Activated B cell treated with CpG ODN at 0.5 μM for 24 hours (primary cell): ENCODE measurements around the gene MALAT1. TPM values are rescaled to one million over a fixed set of nuclear protein-coding genes. Genes with fewer than 3 reads are reported as not detected.
"Not testable (repeated sequence)": the region's sequence is repeated elsewhere in the genome, so short reads cannot be mapped to it uniquely, and the experiment has no call there.

Experiments used
- ATAC-seq: fragments of 200-7000 bp; cut with Tn5 transposase; one replicate; pipeline ENCODE4 v1.10.0; 2021; ENCODE audit warnings: low read depth, mild to moderate bottlenecking, moderate library complexity
- CTCF ChIA-PET: fragments of 350-600 bp; sonication (Branson Sonifier 250); formaldehyde crosslinking; loops from one replicate; lab custom pipeline; 2021; ENCODE audit warnings: antibody characterized with exemption; lab: Charles Lee
- POLR2A ChIA-PET: fragments of 350-600 bp; sonication (Branson Sonifier 250); formaldehyde crosslinking; loops from one replicate; lab custom pipeline; 2021; ENCODE audit warnings: antibody characterized with exemption; lab: Charles Lee
- DNase-seq: peaks from one replicate; pipeline ENCODE4 v3.0.0; 2022
- H3K27ac Mint-ChIP-seq: one replicate; pipeline ENCODE4 v1.8.0; 2020; ENCODE audit warnings: mixed read lengths
- H3K27me3 Mint-ChIP-seq: one replicate; pipeline ENCODE4 v1.8.0; 2021; ENCODE audit warnings: mixed read lengths
- H3K36me3 Mint-ChIP-seq: one replicate; pipeline ENCODE4 v1.8.0; 2021; ENCODE audit warnings: low read depth, mixed read lengths
- H3K4me1 Mint-ChIP-seq: one replicate; pipeline ENCODE4 v1.8.0; 2021; ENCODE audit warnings: mixed read lengths
- H3K4me3 Mint-ChIP-seq: one replicate; pipeline ENCODE4 v1.8.0; 2020; ENCODE audit warnings: mild to moderate bottlenecking, mixed read lengths
- H3K9me3 Mint-ChIP-seq: one replicate; pipeline ENCODE4 v1.8.0; 2020; ENCODE audit warnings: mixed read lengths
- CTCF ChIP-seq: fragments of 200-600 bp; IDR thresholded peaks from one replicate; pipeline ENCODE4 v1.8.0; 2022; ENCODE audit warnings: antibody characterized with exemption, mild to moderate bottlenecking
- intact Hi-C: fragments of 100-400 bp; cut with micrococcal nuclease; formaldehyde crosslinking; loops from one replicate; pipeline ENCODE4 v1.15.1; 2024
- total RNA-seq: library from RNA; stranded (reverse); gene quantifications from 2 replicates; pipeline ENCODE4 v1.2.3, GENCODE V29; 2022

MALAT1 gene
- total RNA-seq: 12,540 and 18,961 TPM in 2 replicates

- peaks cover 47% of the 10 kb centered on the region for H3K4me1 Mint-ChIP-seq
- ATAC-seq (peak; percentile 23), DNase-seq (peak; percentile 92)
- H3K4me3 Mint-ChIP-seq: no peak within 1 kb of the TSS
- intact Hi-C loops: no loop called here
- ChIA-PET POLR2A (interaction anchor here (0.7 to 26.3 kb wide), 49 partner anchors 5 to 648 kb away, joined by 3 to 3752 read pairs (median 6); partner anchors contain the start of genes DPF2, EHBP1L1, FAM89B and FAU), CTCF (interaction anchor here (0.9 to 16.7 kb wide), 9 partner anchors 9 to 133 kb away, joined by 3 to 289 read pairs (median 10); partner anchors contain the start of genes NEAT1 and SLC25A45)
- no peaks in the 10 kb centered on the region for H3K9me3 Mint-ChIP-seq
- no peak for TF ChIP-seq CTCF
- H3K27ac Mint-ChIP-seq: no peak within 1 kb of the TSS
- no peaks in the 10 kb centered on the region for H3K27me3 Mint-ChIP-seq
- H3K36me3 Mint-ChIP-seq: peaks cover 10% of the 10 kb centered on the region
Measured at GRCh38 chr11:65498977-65499712, at the start of gene MALAT1. Gene MALAT1 (plus strand): TSS chr11:65499045.

GRCh38 chr11:65451301-65451700, 47.5 kb upstream of the MALAT1 start:
- H3K27me3 Mint-ChIP-seq, H3K9me3 Mint-ChIP-seq, CTCF ChIA-PET, H3K4me3 Mint-ChIP-seq, DNase-seq, ATAC-seq, POLR2A ChIA-PET, H3K36me3 Mint-ChIP-seq, intact Hi-C loops, H3K27ac Mint-ChIP-seq: not testable (repeated sequence)
- H3K4me1 Mint-ChIP-seq: peaks cover 36% of the 10 kb centered on the region

- ATAC-seq, H3K27me3 Mint-ChIP-seq, H3K4me3 Mint-ChIP-seq, intact Hi-C loops, H3K9me3 Mint-ChIP-seq, H3K27ac Mint-ChIP-seq, DNase-seq, H3K36me3 Mint-ChIP-seq, CTCF ChIA-PET: not testable (repeated sequence)
- peaks cover 40% of the 10 kb centered on the region for H3K4me1 Mint-ChIP-seq
- POLR2A ChIA-PET: interaction anchor here (1.0 to 1.1 kb wide), 2 partner anchors 47 to 50 kb away, joined by 3 to 4 read pairs; partner anchors contain the start of gene MALAT1
Measured at GRCh38 chr11:65452259-65452658, 46.6 kb upstream of the MALAT1 start.

- ChIA-PET POLR2A (interaction anchor here (0.7 to 1.1 kb wide), 4 partner anchors 23 to 49 kb away, joined by 3 to 5 read pairs (median 4); partner anchors contain the start of gene MALAT1), CTCF (no interaction called here)
- Mint-ChIP-seq H3K4me3 (no peak overlapping the region), H3K27me3 (no peaks in the 10 kb centered on the region), H3K9me3 (no peaks in the 10 kb centered on the region), H3K36me3 (peaks cover 5% of the 10 kb centered on the region), H3K4me1 (peaks cover 42% of the 10 kb centered on the region), H3K27ac (no peak overlapping the region)
- TF ChIP-seq CTCF: no peak
- intact Hi-C loops: no loop called here
- no peak for DNase-seq
- ATAC-seq: no peak
Measured at GRCh38 chr11:65452806-65453490, 45.9 kb upstream of the MALAT1 start.

GRCh38 chr11:65454311-65454695, 44.5 kb upstream of the MALAT1 start:
- ATAC-seq (no peak), DNase-seq (no peak)
- H3K9me3 Mint-ChIP-seq: no peaks in the 10 kb centered on the region
- H3K27ac Mint-ChIP-seq: peak overlapping the region; percentile 90
- no peak for TF ChIP-seq CTCF
- intact Hi-C loops: no loop called here
- ChIA-PET POLR2A (interaction anchor here (0.6 to 2.7 kb wide), 3 partner anchors 24 to 44 kb away, joined by 3 to 35 read pairs (median 14); partner anchors contain the start of genes MALAT1 and NEAT1), CTCF (no interaction called here)
- peaks cover 5% of the 10 kb centered on the region for H3K36me3 Mint-ChIP-seq
- H3K27me3 Mint-ChIP-seq: no peaks in the 10 kb centered on the region
- peaks cover 33% of the 10 kb centered on the region for H3K4me1 Mint-ChIP-seq
- peak overlapping the region; percentile 95 for H3K4me3 Mint-ChIP-seq
